ENCODE data around the gene ACAA2.

ACAA2 gene

DNA sequence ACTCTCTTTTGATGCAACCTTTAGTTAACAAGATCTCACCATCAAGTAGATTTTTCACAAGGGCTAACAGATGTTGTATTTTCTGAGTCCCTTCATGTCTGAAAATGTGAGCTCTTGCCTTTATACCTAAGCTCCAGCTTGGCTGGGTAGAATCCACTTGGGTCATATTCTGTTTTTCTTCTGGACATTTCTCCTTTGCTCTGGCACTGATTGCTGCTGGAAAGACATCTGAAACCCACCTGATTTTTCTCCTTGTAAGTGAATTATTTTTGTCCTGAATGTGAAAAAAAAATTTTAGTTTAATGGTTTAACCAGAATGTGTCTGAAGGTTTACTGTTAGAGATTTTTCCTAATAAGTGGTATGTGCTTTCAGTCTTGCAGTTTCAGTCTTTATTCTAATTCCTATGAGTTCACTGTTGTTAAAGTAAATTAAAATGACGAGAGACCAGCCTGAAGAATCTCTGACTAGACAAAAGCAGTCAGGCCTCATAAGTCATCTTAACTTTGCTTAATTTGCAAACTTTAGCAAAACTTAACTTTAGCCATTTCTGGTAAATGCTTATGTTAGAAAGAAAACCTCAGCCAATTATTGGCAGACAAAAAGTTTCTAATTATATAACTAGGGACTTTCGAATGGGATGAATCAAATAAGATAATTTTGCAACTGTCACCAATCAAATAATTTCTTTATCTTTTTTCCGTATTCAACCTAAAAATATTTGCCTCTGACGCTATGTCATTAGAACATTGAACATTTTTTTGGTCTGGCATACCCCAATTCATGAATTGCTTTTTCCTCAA lies 70.8 kb downstream of the ACAA2 start:
- DNase-seq (ENCODE audit: low read depth in 3 of 3): no peak

DNA sequence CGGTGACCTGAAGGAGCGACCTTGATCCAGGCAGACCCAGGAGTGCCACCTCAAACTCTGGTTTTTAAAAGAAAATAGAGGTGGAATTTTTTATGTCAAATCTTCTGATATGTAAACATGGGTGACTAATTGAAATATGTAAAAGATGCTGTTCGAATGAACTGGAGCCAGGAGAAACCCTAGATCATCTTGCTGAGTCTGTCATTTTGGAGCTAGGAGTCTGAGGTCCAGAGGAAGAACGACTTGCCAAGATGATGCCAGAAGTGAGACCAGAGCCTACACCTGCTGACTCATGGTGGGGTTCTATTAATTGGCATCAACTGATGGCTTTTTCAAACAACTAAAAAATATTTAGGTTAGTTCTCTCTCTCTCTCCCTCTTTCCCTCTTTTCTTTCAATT lies 74.1 kb downstream of the ACAA2 start:
- DNase-seq (ENCODE audit: low read depth in 3 of 3): no peak

DNA sequence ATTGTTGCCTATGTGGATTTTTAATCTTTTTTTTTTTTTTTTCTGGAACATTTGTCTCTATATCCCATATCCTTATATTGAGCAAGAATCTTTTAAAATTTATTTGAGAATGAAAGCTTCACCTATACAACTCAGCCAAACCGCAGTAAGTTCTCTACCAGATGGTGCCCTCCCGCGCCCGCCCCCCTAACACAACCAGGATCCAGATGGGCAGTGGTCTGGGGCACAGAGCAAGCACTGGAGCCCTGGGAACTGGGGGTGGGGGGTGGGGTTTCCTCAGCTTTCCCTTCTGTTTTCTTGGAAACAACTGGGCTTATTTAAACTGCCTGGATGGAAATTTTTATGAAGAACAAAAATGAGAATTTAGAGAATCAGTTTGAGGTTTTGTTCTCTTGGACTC lies 74.6 kb downstream of the ACAA2 start:
- DNase-seq (ENCODE audit: low read depth in 3 of 3): no peak

DNA sequence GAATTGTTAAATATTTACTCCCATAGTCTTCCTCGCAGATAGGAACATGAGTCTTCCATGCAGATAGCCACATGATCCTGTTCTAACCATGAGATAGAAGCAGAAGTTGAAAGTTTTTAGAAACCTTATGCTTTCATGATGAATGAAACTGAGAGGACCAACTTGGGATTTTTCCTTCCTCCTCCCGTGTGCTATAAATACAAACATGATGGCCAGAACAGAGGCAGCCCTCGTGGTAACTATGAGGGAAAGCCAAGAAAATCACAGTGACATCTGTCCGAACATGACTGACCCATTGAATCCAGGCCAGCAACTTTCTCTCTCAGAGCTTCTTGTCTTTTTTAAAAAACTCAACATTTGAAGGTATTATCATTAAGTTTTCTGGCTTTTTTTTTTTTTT lies 78.5 kb downstream of the ACAA2 start:
- no peak for DNase-seq (ENCODE audit: low read depth in 3 of 3)

DNA sequence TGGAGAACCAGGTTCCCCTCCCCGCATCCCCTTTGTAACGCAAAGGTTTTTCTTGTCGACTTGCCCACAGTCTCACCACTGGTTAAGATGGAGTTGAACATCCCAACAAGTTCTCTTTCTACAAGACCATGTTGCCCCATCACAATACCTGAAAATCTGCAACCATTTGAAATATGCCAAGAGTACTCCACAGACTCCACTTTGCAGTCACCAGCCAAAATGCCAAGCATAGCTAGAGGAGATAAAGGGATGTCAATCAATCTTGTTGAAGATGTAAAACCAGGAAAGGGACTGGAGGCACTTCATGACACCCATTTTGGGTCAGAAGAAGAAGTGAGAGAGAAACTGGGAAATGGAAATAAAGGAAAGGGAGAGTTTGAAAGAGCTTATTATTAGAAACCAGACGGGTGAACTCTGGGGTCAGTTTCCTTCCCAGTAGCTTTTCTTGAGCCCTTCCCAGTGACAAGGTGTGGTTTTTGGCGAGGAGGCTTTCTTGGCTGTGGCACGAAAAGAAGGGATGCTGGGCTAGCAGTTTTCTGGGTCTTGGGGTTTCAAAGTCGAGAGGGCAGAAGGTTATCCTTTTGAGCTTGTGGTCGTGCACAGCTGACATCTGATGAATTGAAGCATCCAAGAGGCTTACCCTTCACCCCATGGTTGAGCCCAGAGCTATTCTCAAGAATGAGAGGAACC lies 79.3 kb downstream of the ACAA2 start:
- DNase-seq (ENCODE audit: low read depth in 3 of 3): no peak

DNA sequence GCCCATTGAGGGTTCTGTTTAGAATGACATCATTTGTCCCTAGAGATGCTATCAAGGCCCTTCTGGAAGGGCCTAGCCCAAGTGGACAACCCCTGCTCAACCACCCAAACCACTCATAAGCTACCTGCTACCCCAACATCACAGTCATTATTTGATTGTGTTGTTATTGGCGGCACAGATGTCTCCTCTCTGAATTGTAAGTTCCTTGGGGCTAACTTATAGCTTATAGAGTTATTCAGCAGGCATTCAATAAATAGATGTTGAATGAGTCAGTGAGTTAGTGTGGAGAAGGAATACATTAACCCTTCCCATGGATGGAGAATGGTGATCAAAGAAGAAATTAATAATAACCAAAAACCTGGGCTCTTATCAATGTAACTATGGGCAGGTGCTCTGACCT lies 80.0 kb downstream of the ACAA2 start:
- no peak for DNase-seq (ENCODE audit: low read depth in 3 of 3)
